Hepatocyte (in vitro differentiated cells): ENCODE data around the gene CCL2. TPM values are rescaled to one million over a fixed set of nuclear protein-coding genes. Genes with fewer than 3 reads are reported as not detected.

ENCODE experiments used
- DNase-seq: peaks from one replicate; pipeline ENCODE4 v3.0.0-alpha.2; 2016; ENCODE audit warnings: low spot score
- H2AFZ ChIP-seq: fragments of 200-600 bp; sonication (generic); 2 replicates; pipeline ENCODE4 v1.6.0; 2016; ENCODE audit warnings: antibody characterized with exemption, mild to moderate bottlenecking
- H3K27ac ChIP-seq: fragments of 200-600 bp; sonication (generic); 2 replicates; pipeline ENCODE4 v1.5.1; 2016; ENCODE audit warnings: mild to moderate bottlenecking
- H3K27me3 ChIP-seq: fragments of 200-600 bp; sonication (generic); 2 replicates; pipeline ENCODE4 v1.6.1; 2016
- H3K36me3 ChIP-seq: fragments of 200-600 bp; sonication (generic); replicated peaks from 2 replicates; pipeline ENCODE4 v1.5.1; 2016; ENCODE audit warnings: low read depth; ENCODE audit not compliant: insufficient read depth
- H3K4me1 ChIP-seq: fragments of 200-600 bp; sonication (generic); 2 replicates; pipeline ENCODE4 v1.5.1; 2016; ENCODE audit warnings: mild to moderate bottlenecking, moderate library complexity; ENCODE audit not compliant: insufficient read depth
- H3K4me2 ChIP-seq: fragments of 200-600 bp; sonication (generic); 2 replicates; pipeline ENCODE4 v1.6.0; 2016
- H3K4me3 ChIP-seq: fragments of 200-600 bp; sonication (generic); 2 replicates; pipeline ENCODE4 v1.5.1; 2016; ENCODE audit warnings: mild to moderate bottlenecking
- H3K79me2 ChIP-seq: fragments of 200-600 bp; sonication (generic); 2 replicates; pipeline ENCODE4 v1.6.0; 2017; ENCODE audit warnings: mild to moderate bottlenecking
- H3K9me2 ChIP-seq: fragments of 200-600 bp; sonication (generic); replicated peaks from 2 replicates; pipeline ENCODE4 v1.6.0; 2017; ENCODE audit warnings: mild to moderate bottlenecking; ENCODE audit not compliant: insufficient read depth
- H3K9me3 ChIP-seq: fragments of 200-600 bp; sonication (generic); 2 replicates; pipeline ENCODE4 v1.5.1; 2016; ENCODE audit warnings: low read depth, mild to moderate bottlenecking
- H4K20me1 ChIP-seq: fragments of 200-600 bp; sonication (generic); 2 replicates; pipeline ENCODE4 v1.6.0; 2016; ENCODE audit warnings: mild to moderate bottlenecking; ENCODE audit not compliant: insufficient read depth, poor library complexity, severe bottlenecking
- EZH2 ChIP-seq: fragments of 200-600 bp; sonication (generic); IDR thresholded peaks from 2 replicates; pipeline ENCODE4 v1.6.1; 2016; ENCODE audit warnings: antibody characterized with exemption, mild to moderate bottlenecking, borderline replicate concordance
- EZH2phosphoT487 ChIP-seq: fragments of 200-600 bp; sonication (generic); IDR thresholded peaks from one replicate; pipeline ENCODE4 v1.6.1; 2018; ENCODE audit warnings: antibody characterized with exemption, mild to moderate bottlenecking, low read depth, moderate library complexity; ENCODE audit not compliant: unreplicated experiment, severe bottlenecking
- WGBS: methylation state at CpG from one replicate; pipeline ENCODE4 v1.1.6; 2016; ENCODE audit warnings: low lambda C conversion rate; ENCODE audit errors: missing lambda C conversion rate; 5-methylcytosine and 5-hydroxymethylcytosine counted together
- polyA plus RNA-seq: library from polyadenylated mRNA; unstranded; fragments of >200 nt; fragmentation: Nextera tagmentation; extraction: Ambion mirVana; gene quantifications from 2 replicates; pipeline ENCODE4 v1.2.1, GENCODE V29; 2016
- total RNA-seq: library from RNA; depleted of rRNA; stranded (reverse); fragments of >200 nt; gene quantifications from 2 replicates; pipeline ENCODE4 v1.2.3, GENCODE V29; 2014
- TF ChIP-seq, protein P1 (sequence below): fragments of 200-600 bp; sonication (generic); IDR thresholded peaks from 2 replicates; pipeline ENCODE4 v1.5.1; 2016; ENCODE audit warnings: antibody characterized with exemption, mild to moderate bottlenecking; ENCODE audit not compliant: poor library complexity

CCL2 gene
- total and polyA plus RNA-seq, 2 experiments from 2014 or later: 27.4 to 54.0 TPM

DNA sequence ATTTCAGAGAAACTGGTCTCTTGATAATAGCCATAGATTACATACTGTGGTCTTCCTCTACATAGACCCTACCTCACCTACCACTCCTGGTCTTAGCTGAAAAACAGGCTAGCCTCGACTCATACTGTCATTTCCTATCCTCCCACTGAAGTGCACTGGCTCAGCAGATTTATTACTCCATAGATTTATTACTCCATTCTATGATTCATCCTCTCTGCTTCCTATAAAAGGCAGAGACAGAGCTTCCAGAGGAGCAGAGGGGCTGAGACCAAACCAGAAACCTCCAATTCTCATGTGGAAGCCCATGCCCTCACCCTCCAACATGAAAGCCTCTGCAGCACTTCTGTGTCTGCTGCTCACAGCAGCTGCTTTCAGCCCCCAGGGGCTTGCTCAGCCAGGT lies 14.9 kb downstream of the CCL2 start, which contains the start of gene CCL7:
Gene CCL7, plus strand, starts transcription at position 253 of the 400 bp plus-strand sequence. Its CDS starts 70 bp downstream, at position 323.
- H4K20me1 ChIP-seq: no peaks in the 10 kb centered on the region

DNA sequence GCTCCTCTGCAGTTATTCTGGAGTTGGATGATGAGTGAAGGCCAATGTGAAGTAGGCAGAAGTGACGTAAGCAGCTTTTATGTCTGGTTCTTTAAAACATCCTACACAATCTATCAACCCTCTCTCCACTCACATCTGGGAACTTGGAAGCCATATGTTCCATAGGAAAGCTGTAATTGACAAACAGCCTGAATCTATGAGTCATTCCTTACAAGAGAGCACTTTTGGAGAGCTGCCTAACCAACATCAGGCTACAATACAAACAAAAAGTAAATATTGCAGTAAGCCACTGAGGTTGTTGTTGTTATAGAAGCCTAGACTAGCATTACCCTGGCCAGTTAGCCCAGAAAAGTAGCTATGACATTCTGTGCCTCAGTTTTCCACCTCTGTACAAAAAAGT lies 20.8 kb downstream of the CCL2 start:
- Histone ChIP-seq H2AFZ (no peak overlapping the region), H3K9me3 (no peaks in the 10 kb centered on the region), H3K4me3 (no peak overlapping the region), H4K20me1 (no peaks in the 10 kb centered on the region), H3K36me3 (no peaks in the 10 kb centered on the region), H3K4me1 (no peaks in the 10 kb centered on the region), H3K27me3 (no peaks in the 10 kb centered on the region), H3K27ac (no peak overlapping the region), H3K79me2 (no peaks in the 10 kb centered on the region), H3K9me2 (no peaks in the 10 kb centered on the region), H3K4me2 (no peak overlapping the region)
- 0% methylated on average over 1 of the region's 1 CpG for WGBS
- DNase-seq: peak; percentile 36
- TF ChIP-seq, protein P1, sequence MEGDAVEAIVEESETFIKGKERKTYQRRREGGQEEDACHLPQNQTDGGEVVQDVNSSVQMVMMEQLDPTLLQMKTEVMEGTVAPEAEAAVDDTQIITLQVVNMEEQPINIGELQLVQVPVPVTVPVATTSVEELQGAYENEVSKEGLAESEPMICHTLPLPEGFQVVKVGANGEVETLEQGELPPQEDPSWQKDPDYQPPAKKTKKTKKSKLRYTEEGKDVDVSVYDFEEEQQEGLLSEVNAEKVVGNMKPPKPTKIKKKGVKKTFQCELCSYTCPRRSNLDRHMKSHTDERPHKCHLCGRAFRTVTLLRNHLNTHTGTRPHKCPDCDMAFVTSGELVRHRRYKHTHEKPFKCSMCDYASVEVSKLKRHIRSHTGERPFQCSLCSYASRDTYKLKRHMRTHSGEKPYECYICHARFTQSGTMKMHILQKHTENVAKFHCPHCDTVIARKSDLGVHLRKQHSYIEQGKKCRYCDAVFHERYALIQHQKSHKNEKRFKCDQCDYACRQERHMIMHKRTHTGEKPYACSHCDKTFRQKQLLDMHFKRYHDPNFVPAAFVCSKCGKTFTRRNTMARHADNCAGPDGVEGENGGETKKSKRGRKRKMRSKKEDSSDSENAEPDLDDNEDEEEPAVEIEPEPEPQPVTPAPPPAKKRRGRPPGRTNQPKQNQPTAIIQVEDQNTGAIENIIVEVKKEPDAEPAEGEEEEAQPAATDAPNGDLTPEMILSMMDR: no peak
- TF ChIP-seq EZH2phosphoT487: no peak

More for the DNA sequence above, 14.9 kb downstream of the CCL2 start, which contains the start of gene CCL7:
- Histone ChIP-seq H3K36me3 (no peaks in the 10 kb centered on the region), H3K79me2 (no peaks in the 10 kb centered on the region), H3K27me3 (no peaks in the 10 kb centered on the region), H2AFZ (no peak within 1 kb of the TSS), H3K4me1 (no peaks in the 10 kb centered on the region), H3K4me2 (no peak within 1 kb of the TSS), H3K4me3 (no peak within 1 kb of the TSS), H3K9me3 (no peaks in the 10 kb centered on the region), H3K9me2 (no peaks in the 10 kb centered on the region), H3K27ac (no peak within 1 kb of the TSS)
- TF ChIP-seq EZH2 (no peak), EZH2phosphoT487 (no peak)
- TF ChIP-seq, protein P1: no peak
- DNase-seq: no peak
- 45% methylated on average over 1 of the region's 1 CpG for WGBS

DNA sequence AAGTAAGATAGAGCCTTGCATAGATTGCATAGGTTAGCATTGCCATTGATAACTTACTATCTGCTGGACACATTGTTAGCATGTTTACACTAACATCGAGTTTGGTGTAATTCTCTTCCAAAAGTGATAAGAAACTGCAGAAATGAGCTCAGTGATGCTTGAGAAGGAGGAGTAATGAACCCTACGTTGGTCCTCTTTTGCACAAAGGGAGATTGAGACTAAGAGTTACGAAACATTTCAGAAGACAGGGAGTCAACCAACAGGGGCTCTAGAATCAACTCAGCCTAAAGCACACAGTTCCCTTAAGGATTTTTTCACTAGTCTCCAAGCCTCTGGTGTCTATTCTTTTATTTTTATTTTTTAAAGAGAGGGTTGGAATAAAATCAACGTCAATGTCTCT lies 21.7 kb downstream of the CCL2 start:
- Histone ChIP-seq H3K4me3 (no peak overlapping the region), H3K79me2 (no peaks in the 10 kb centered on the region)
- 60% methylated on average over 4 of the region's 4 CpGs for WGBS

More for the DNA sequence above, 21.7 kb downstream of the CCL2 start:
- H3K4me1 ChIP-seq: no peaks in the 10 kb centered on the region
- H3K9me2 ChIP-seq: no peaks in the 10 kb centered on the region
- H3K27me3 ChIP-seq: no peaks in the 10 kb centered on the region
- H4K20me1 ChIP-seq: no peaks in the 10 kb centered on the region
- no peaks in the 10 kb centered on the region for H3K36me3 ChIP-seq
- no peak overlapping the region for H3K27ac ChIP-seq
- H2AFZ ChIP-seq: no peak overlapping the region
- H3K9me3 ChIP-seq: no peaks in the 10 kb centered on the region
- H3K4me2 ChIP-seq: no peak overlapping the region
- TF ChIP-seq, protein P1: no peak
- TF ChIP-seq EZH2 (no peak), EZH2phosphoT487 (no peak)
- DNase-seq: no peak
